GM12878 (cell line): ENCODE data around the gene CAMKK2. TPM values are rescaled to one million over a fixed set of nuclear protein-coding genes. Genes with fewer than 3 reads are reported as not detected.

ENCODE experiments used
- ATAC-seq: fragments of 200-7000 bp; cut with Tn5 transposase; 3 replicates; pipeline ENCODE4 v1.9.1; 2020; ENCODE audit warnings: mild to moderate bottlenecking, moderate library complexity
- BruUV-seq: library from RNA; stranded (reverse); fragments of 400-500 nt; replicated peaks from 2 replicates; lab custom pipeline; 2021; lab: Mats Ljungman, UMichigan
- CTCF ChIA-PET: fragments of 300-600 bp; sonication (Branson Sonifier 250); formaldehyde crosslinking; extraction: SDS; loops from one replicate; lab custom pipeline; 2021; ENCODE audit warnings: inconsistent platforms; lab: Yijun Ruan, JAX
- POLR2A ChIA-PET: fragments of 350-600 bp; formaldehyde crosslinking; extraction: SDS; loops from one replicate; lab custom pipeline; 2021; ENCODE audit warnings: inconsistent platforms; lab: Charles Lee
- RAD21 ChIA-PET: fragments of 300-600 bp; sonication (Branson Sonifier 250); formaldehyde crosslinking; loops from one replicate; lab custom pipeline; 2023; ENCODE audit warnings: antibody characterized with exemption; ENCODE audit not compliant: unreplicated experiment; lab: Charles Lee
- SMC1A ChIA-PET: fragments of 300-600 bp; sonication (Branson Sonifier 250); formaldehyde crosslinking; loops from one replicate; lab custom pipeline; 2023; ENCODE audit not compliant: unreplicated experiment, uncharacterized antibody; lab: Charles Lee
- DNase-seq: peaks from one replicate; pipeline ENCODE4 v3.0.0-alpha.2; 2011; ENCODE audit warnings: low read depth, low spot score
- FAIRE-seq: peaks from 3 replicates; lab custom pipeline; 2011; peaks lifted over from hg19 to GRCh38; lab: Jason Lieb, UNC
- H2AFZ ChIP-seq: 2 replicates; pipeline ENCODE4 v1.6.0; 2011; ENCODE audit warnings: low read depth, low read length, control low read depth; ENCODE audit not compliant: control insufficient read depth
- H3K27ac ChIP-seq: 2 replicates; pipeline ENCODE4 v1.5.1; 2011; ENCODE audit warnings: control low read depth; ENCODE audit not compliant: control insufficient read depth, insufficient read depth
- H3K27me3 ChIP-seq, 2 experiments: replicated peaks in 1 of 2; 2 replicates each; pipeline versions ENCODE4 v1.6.0 to v1.6.1; 2011; ENCODE audit warnings: low read length in 1 of 2; ENCODE audit not compliant: control insufficient read depth in 2 of 2, insufficient read depth in 2 of 2
- H3K36me3 ChIP-seq, 2 experiments: 2 replicates each; pipeline ENCODE4 v1.5.1; 2011; ENCODE audit warnings: low read length in 1 of 2; ENCODE audit not compliant: control insufficient read depth in 2 of 2, insufficient read depth in 2 of 2
- H3K4me1 ChIP-seq: 2 replicates; pipeline ENCODE4 v1.6.1; 2011; ENCODE audit warnings: mild to moderate bottlenecking, low read length, moderate library complexity, mixed read lengths; ENCODE audit not compliant: control insufficient read depth, insufficient read depth
- H3K4me2 ChIP-seq: 2 replicates; pipeline ENCODE4 v1.6.0; 2011; ENCODE audit warnings: control low read depth; ENCODE audit not compliant: control insufficient read depth, insufficient read depth
- H3K4me3 ChIP-seq: fragments of 200-600 bp; sonication (generic); 2 replicates; pipeline ENCODE4 v1.5.1; 2016
- H3K79me2 ChIP-seq: 2 replicates; pipeline ENCODE4 v1.6.0; 2011; ENCODE audit warnings: low read length; ENCODE audit not compliant: control insufficient read depth, insufficient read depth
- H3K9ac ChIP-seq: 2 replicates; pipeline ENCODE4 v1.8.0; 2011; ENCODE audit warnings: low read length, control low read depth, mixed read lengths; ENCODE audit not compliant: control insufficient read depth, insufficient read depth
- H3K9me3 ChIP-seq: replicated peaks from 3 replicates; pipeline ENCODE4 v1.5.1; 2011; ENCODE audit warnings: mild to moderate bottlenecking, low read length; ENCODE audit not compliant: control insufficient read depth, insufficient read depth
- H4K20me1 ChIP-seq: 2 replicates; pipeline ENCODE4 v1.6.0; 2011; ENCODE audit not compliant: control insufficient read depth, insufficient read depth
- BHLHE40 ChIP-seq, 2 experiments: fragments of 450-650 bp in 1 of 2; IDR thresholded peaks; 2 replicates each; pipeline ENCODE4 v1.6.1; 2011 to 2017; ENCODE audit warnings: low read depth in 2 of 2, borderline replicate concordance in 1 of 2, improper control_type of control experiment in 1 of 2, low read length in 1 of 2, mild to moderate bottlenecking in 1 of 2
- EGR1 ChIP-seq, 2 experiments: IDR thresholded peaks; 1 replicate in 1 of 2; 2 replicates in 1 of 2; pipeline ENCODE4 v1.6.1; 2011 to 2012; ENCODE audit warnings: low read depth in 2 of 2, low read length in 2 of 2, borderline replicate concordance in 1 of 2, mild to moderate bottlenecking in 1 of 2, moderate library complexity in 1 of 2
- HCFC1 ChIP-seq: fragments of 150-350 bp; IDR thresholded peaks from 2 replicates; pipeline ENCODE4 v1.6.1; 2014; ENCODE audit warnings: low read length
- MEF2A ChIP-seq: IDR thresholded peaks from 2 replicates; pipeline ENCODE4 v1.6.1; 2011; ENCODE audit warnings: low read depth, mild to moderate bottlenecking, low read length, moderate library complexity; ENCODE audit not compliant: insufficient read depth
- TARDBP ChIP-seq: IDR thresholded peaks from 2 replicates; pipeline ENCODE4 v1.6.1; 2016; ENCODE audit warnings: borderline replicate concordance
- whole genome bisulfite sequencing: methylation state at CpG from one replicate; pipeline ENCODE4 v1.1.6; 2016; ENCODE audit warnings: low lambda C conversion rate; ENCODE audit not compliant: insufficient replicate concordance, insufficient coverage; ENCODE audit errors: missing lambda C conversion rate; 5-methylcytosine and 5-hydroxymethylcytosine counted together
- in situ Hi-C: fragments of 300-500 bp; cut with MboI; formaldehyde crosslinking; loops from 9 replicates; pipeline ENCODE4 v1.14.3; 2018; ENCODE audit warnings: mixed read lengths
- intact Hi-C: fragments of 100-400 bp; cut with micrococcal nuclease; formaldehyde crosslinking; loops from one replicate; pipeline ENCODE4 v1.14.2; 2022; ENCODE audit not compliant: unreplicated experiment
- polyA plus RNA-seq, 11 experiments: library from polyadenylated mRNA; depleted of rRNA in 4 of 11; unstranded in 6 of 11; stranded (reverse) in 5 of 11; fragments of >200 nt; fragmentation: Nextera tagmentation in 4 of 11; fragmentation: Illumina TruSeq in 1 of 11; extraction: Ambion mirVana in 4 of 11; extraction: Trizol in 1 of 11; gene quantifications; 1 replicate in 1 of 11; 2 replicates in 10 of 11; pipeline versions ENCODE4 v1.2.1 to v1.2.3, GENCODE V29; 2011 to 2016; ENCODE audit warnings: inconsistent platforms in 2 of 11, missing spikeins in 2 of 11, low read depth in 1 of 11
- total RNA-seq, 4 experiments: library from RNA; depleted of rRNA in 3 of 4; stranded (reverse); fragments of >200 nt in 3 of 4; fragmentation: Illumina TruSeq in 1 of 4; extraction: Trizol in 1 of 4; gene quantifications; 2 replicates each; pipeline versions ENCODE4 v1.2.1 to v1.2.3, GENCODE V29; 2013 to 2021
- TF ChIP-seq, protein P1 (sequence below), 3 experiments: IDR thresholded peaks in 2 of 3; conservative IDR thresholded peaks in 1 of 3; 2 replicates each; pipeline ENCODE4 v1.5.1; 2011; ENCODE audit warnings: low read depth in 3 of 3, low read length in 3 of 3, mild to moderate bottlenecking in 3 of 3, control low read depth in 2 of 3, moderate library complexity in 2 of 3, inconsistent platforms in 1 of 3, mixed read lengths in 1 of 3; ENCODE audit not compliant: control insufficient read depth in 2 of 3, insufficient read depth in 1 of 3; ENCODE audit errors: extremely low read depth in 1 of 3
- TF ChIP-seq, protein P2 (sequence below): fragments of 450-650 bp; IDR thresholded peaks from 2 replicates; pipeline ENCODE4 v1.6.1; 2016; ENCODE audit warnings: mild to moderate bottlenecking
- TF ChIP-seq, protein P3 (sequence below): fragments of 450-650 bp; IDR thresholded peaks from 2 replicates; pipeline ENCODE4 v1.6.1; 2017; ENCODE audit warnings: mild to moderate bottlenecking, moderate library complexity
- TF ChIP-seq, protein P4 (sequence below): fragments of 150-350 bp; IDR thresholded peaks from 2 replicates; pipeline ENCODE4 v1.6.1; 2014; ENCODE audit warnings: mild to moderate bottlenecking, low read depth, low read length
- TF ChIP-seq, protein P5 (sequence below): IDR thresholded peaks from 2 replicates; pipeline ENCODE4 v1.6.1; 2011; ENCODE audit warnings: borderline replicate concordance, low read depth, mild to moderate bottlenecking, moderate library complexity, mixed read lengths, low read length; ENCODE audit not compliant: insufficient read depth; ENCODE audit errors: extremely low read length

Gene CAMKK2
- total and polyA plus RNA-seq, 10 of the 15 experiments (the other 5 are each of a cell fraction or from before 2014, with no cell fraction given): 5.2 to 40.6 (median 26.6) TPM

DNA sequence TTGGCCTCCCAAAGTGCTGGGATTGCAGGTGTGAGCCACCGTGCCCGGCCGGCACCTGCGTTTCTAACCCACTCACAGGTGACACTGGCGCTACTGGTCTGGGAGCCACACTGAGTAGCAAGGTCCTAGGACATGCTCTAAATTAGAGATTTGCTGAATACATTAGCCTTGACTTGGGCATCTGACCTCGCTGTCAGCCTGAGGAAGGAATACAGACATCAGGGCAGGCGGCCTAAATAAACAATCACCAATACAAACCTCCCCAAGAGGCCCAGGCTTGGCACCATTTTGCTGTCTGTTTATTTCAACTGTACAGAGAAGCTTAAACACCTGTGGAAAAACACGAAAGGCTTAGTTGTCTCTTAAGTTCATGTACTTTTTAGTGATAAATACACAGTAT is 59.1 kb downstream of the CAMKK2 start:
- Histone ChIP-seq H2AFZ (no peak overlapping the region), H3K4me2 (no peak overlapping the region), H3K9ac (no peak overlapping the region), H3K36me3 (peaks cover 3 to 6% of the 10 kb centered on the region in 2 experiments; a peak in 3 of 4 replicates), H3K4me3 (no peak overlapping the region), H3K9me3 (no peaks in the 10 kb centered on the region), H3K27me3 (no peaks in the 10 kb centered on the region), H3K27ac (no peak overlapping the region), H4K20me1 (no peaks in the 10 kb centered on the region), H3K4me1 (peaks cover 14% of the 10 kb centered on the region), H3K79me2 (no peaks in the 10 kb centered on the region)
- FAIRE-seq: no peak
- POLR2A ChIA-PET: no interaction called here
- RAD21 ChIA-PET: no interaction called here
- no peak for ATAC-seq
- 85% methylated on average over 8 of the region's 8 CpGs for WGBS
- DNase-seq: no peak
- intact Hi-C loops (no loop called here), in situ Hi-C loops (no loop called here)
- BruUV-seq: no TSS peak
- CTCF ChIA-PET: interaction anchor here (0.7 to 1.5 kb wide), 2 partner anchors 10 to 78 kb away, joined by 4 read pairs; no protein-coding TSS in a partner anchor
- SMC1A ChIA-PET: interaction anchor here (1.2 kb wide), 1 partner anchor 176 kb away, joined by 4 read pairs; no protein-coding TSS in a partner anchor
- TF ChIP-seq MEF2A (no peak), BHLHE40 (IDR thresholded peaks at IDR 0.05; ENCODE audit: borderline replicate concordance in 1 of 2, low read depth in 2 of 2, low read length in 1 of 2) (no peak), TARDBP (no peak), HCFC1 (no peak), EGR1 (IDR thresholded peaks at IDR 0.05; ENCODE audit: borderline replicate concordance in 1 of 2, low read depth in 2 of 2, low read length in 2 of 2) (no peak)
- TF ChIP-seq, protein P1, sequence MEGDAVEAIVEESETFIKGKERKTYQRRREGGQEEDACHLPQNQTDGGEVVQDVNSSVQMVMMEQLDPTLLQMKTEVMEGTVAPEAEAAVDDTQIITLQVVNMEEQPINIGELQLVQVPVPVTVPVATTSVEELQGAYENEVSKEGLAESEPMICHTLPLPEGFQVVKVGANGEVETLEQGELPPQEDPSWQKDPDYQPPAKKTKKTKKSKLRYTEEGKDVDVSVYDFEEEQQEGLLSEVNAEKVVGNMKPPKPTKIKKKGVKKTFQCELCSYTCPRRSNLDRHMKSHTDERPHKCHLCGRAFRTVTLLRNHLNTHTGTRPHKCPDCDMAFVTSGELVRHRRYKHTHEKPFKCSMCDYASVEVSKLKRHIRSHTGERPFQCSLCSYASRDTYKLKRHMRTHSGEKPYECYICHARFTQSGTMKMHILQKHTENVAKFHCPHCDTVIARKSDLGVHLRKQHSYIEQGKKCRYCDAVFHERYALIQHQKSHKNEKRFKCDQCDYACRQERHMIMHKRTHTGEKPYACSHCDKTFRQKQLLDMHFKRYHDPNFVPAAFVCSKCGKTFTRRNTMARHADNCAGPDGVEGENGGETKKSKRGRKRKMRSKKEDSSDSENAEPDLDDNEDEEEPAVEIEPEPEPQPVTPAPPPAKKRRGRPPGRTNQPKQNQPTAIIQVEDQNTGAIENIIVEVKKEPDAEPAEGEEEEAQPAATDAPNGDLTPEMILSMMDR (IDR thresholded peaks at IDR 0.05 in 2 of 3, conservative IDR thresholded peaks at IDR 0.05 in 1 of 3; ENCODE audit: control insufficient read depth in 2 of 3, extremely low read depth in 1 of 3, insufficient read depth in 1 of 3, low read depth in 3 of 3, low read length in 3 of 3): no peak
- TF ChIP-seq, protein P2, sequence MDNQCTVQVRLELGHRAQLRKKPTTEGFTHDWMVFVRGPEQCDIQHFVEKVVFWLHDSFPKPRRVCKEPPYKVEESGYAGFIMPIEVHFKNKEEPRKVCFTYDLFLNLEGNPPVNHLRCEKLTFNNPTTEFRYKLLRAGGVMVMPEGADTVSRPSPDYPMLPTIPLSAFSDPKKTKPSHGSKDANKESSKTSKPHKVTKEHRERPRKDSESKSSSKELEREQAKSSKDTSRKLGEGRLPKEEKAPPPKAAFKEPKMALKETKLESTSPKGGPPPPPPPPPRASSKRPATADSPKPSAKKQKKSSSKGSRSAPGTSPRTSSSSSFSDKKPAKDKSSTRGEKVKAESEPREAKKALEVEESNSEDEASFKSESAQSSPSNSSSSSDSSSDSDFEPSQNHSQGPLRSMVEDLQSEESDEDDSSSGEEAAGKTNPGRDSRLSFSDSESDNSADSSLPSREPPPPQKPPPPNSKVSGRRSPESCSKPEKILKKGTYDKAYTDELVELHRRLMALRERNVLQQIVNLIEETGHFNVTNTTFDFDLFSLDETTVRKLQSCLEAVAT: no peak
- TF ChIP-seq, protein P3, sequence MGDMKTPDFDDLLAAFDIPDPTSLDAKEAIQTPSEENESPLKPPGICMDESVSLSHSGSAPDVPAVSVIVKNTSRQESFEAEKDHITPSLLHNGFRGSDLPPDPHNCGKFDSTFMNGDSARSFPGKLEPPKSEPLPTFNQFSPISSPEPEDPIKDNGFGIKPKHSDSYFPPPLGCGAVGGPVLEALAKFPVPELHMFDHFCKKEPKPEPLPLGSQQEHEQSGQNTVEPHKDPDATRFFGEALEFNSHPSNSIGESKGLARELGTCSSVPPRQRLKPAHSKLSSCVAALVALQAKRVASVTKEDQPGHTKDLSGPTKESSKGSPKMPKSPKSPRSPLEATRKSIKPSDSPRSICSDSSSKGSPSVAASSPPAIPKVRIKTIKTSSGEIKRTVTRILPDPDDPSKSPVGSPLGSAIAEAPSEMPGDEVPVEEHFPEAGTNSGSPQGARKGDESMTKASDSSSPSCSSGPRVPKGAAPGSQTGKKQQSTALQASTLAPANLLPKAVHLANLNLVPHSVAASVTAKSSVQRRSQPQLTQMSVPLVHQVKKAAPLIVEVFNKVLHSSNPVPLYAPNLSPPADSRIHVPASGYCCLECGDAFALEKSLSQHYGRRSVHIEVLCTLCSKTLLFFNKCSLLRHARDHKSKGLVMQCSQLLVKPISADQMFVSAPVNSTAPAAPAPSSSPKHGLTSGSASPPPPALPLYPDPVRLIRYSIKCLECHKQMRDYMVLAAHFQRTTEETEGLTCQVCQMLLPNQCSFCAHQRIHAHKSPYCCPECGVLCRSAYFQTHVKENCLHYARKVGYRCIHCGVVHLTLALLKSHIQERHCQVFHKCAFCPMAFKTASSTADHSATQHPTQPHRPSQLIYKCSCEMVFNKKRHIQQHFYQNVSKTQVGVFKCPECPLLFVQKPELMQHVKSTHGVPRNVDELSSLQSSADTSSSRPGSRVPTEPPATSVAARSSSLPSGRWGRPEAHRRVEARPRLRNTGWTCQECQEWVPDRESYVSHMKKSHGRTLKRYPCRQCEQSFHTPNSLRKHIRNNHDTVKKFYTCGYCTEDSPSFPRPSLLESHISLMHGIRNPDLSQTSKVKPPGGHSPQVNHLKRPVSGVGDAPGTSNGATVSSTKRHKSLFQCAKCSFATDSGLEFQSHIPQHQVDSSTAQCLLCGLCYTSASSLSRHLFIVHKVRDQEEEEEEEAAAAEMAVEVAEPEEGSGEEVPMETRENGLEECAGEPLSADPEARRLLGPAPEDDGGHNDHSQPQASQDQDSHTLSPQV: no peak
- TF ChIP-seq, protein P4, sequence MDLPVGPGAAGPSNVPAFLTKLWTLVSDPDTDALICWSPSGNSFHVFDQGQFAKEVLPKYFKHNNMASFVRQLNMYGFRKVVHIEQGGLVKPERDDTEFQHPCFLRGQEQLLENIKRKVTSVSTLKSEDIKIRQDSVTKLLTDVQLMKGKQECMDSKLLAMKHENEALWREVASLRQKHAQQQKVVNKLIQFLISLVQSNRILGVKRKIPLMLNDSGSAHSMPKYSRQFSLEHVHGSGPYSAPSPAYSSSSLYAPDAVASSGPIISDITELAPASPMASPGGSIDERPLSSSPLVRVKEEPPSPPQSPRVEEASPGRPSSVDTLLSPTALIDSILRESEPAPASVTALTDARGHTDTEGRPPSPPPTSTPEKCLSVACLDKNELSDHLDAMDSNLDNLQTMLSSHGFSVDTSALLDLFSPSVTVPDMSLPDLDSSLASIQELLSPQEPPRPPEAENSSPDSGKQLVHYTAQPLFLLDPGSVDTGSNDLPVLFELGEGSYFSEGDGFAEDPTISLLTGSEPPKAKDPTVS: no peak
- TF ChIP-seq, protein P5, sequence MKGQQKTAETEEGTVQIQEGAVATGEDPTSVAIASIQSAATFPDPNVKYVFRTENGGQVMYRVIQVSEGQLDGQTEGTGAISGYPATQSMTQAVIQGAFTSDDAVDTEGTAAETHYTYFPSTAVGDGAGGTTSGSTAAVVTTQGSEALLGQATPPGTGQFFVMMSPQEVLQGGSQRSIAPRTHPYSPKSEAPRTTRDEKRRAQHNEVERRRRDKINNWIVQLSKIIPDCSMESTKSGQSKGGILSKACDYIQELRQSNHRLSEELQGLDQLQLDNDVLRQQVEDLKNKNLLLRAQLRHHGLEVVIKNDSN: no peak
